Neural cell (in vitro differentiated cells): ENCODE data around the gene LDB2.

Experiments
- EP300 ChIP-seq: fragments of 450-650 bp; conservative IDR thresholded peaks from 2 replicates; pipeline ENCODE4 v1.6.1; 2014; ENCODE audit warnings: antibody characterized with exemption, mild to moderate bottlenecking, moderate library complexity; ENCODE audit not compliant: poor library complexity, severe bottlenecking
- EZH2 ChIP-seq: fragments of 200-600, 300-800 bp; shearing (Covaris generic), sonication (generic); IDR thresholded peaks from 2 replicates; pipeline ENCODE4 v1.6.1; 2014; ENCODE audit warnings: antibody characterized with exemption, low read length, borderline replicate concordance, mild to moderate bottlenecking; ENCODE audit not compliant: insufficient read depth, poor library complexity, severe bottlenecking
- MXI1 ChIP-seq: fragments of 450-650 bp; conservative IDR thresholded peaks from 2 replicates; pipeline ENCODE4 v1.6.1; 2014; ENCODE audit warnings: antibody characterized with exemption, mild to moderate bottlenecking; ENCODE audit not compliant: poor library complexity, severe bottlenecking
- POLR2AphosphoS5 ChIP-seq: IDR thresholded peaks from 2 replicates; pipeline ENCODE4 v1.6.1; 2012
- RAD21 ChIP-seq: fragments of 450-650 bp; conservative IDR thresholded peaks from 2 replicates; pipeline ENCODE4 v1.6.1; 2014; ENCODE audit warnings: antibody characterized with exemption, mild to moderate bottlenecking, moderate library complexity
- SMC3 ChIP-seq: fragments of 450-650 bp; conservative IDR thresholded peaks from 2 replicates; pipeline ENCODE4 v1.6.1; 2014; ENCODE audit warnings: antibody characterized with exemption, mild to moderate bottlenecking, moderate library complexity; ENCODE audit not compliant: poor library complexity
- TAF1 ChIP-seq: IDR thresholded peaks from 2 replicates; pipeline ENCODE4 v1.6.1; 2012; ENCODE audit warnings: low read depth
- TF ChIP-seq, protein P1 (sequence below): IDR thresholded peaks from 2 replicates; pipeline ENCODE4 v1.6.1; 2012; ENCODE audit warnings: borderline replicate concordance
- TF ChIP-seq, protein P2 (sequence below): fragments of 450-650 bp; IDR thresholded peaks from 2 replicates; pipeline ENCODE4 v1.5.1; 2014; ENCODE audit warnings: antibody characterized with exemption, mild to moderate bottlenecking, moderate library complexity; ENCODE audit not compliant: poor library complexity, severe bottlenecking

DNA sequence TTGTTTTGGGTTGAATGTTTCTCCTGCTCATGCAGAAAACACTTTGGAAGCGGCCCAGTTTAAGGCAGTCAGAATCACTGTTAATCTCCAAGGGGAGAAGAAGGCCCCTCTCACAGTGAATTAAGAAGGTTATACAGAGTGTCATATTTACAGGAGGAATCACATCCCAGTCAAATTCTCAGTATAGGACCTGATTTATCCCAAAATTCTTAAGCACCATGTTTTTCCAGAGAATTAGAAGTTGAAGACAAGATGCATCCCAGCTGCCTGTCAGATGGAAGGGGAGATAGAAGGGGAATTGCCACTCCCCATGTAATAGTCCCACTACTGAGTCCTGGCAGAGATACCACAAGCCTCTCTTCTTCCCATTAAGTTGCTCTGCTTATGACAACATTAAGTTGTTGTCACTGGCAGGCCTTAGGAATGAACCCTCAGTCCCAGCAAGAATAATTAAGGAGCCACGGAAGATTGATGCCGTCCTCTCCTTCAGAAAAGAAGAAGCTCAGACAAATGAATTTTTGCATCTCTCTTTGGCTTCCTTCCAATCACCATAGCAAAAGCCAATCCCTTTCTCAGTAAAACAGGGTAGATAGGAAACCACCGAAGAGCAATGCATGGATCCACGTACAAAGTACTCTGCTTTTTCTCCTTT is 138.4 kb downstream of the LDB2 start:
- TF ChIP-seq POLR2AphosphoS5 (no peak), EP300 (no peak), RAD21 (no peak), EZH2 (no peak), SMC3 (no peak), MXI1 (no peak), TAF1 (no peak)
- TF ChIP-seq, protein P1, sequence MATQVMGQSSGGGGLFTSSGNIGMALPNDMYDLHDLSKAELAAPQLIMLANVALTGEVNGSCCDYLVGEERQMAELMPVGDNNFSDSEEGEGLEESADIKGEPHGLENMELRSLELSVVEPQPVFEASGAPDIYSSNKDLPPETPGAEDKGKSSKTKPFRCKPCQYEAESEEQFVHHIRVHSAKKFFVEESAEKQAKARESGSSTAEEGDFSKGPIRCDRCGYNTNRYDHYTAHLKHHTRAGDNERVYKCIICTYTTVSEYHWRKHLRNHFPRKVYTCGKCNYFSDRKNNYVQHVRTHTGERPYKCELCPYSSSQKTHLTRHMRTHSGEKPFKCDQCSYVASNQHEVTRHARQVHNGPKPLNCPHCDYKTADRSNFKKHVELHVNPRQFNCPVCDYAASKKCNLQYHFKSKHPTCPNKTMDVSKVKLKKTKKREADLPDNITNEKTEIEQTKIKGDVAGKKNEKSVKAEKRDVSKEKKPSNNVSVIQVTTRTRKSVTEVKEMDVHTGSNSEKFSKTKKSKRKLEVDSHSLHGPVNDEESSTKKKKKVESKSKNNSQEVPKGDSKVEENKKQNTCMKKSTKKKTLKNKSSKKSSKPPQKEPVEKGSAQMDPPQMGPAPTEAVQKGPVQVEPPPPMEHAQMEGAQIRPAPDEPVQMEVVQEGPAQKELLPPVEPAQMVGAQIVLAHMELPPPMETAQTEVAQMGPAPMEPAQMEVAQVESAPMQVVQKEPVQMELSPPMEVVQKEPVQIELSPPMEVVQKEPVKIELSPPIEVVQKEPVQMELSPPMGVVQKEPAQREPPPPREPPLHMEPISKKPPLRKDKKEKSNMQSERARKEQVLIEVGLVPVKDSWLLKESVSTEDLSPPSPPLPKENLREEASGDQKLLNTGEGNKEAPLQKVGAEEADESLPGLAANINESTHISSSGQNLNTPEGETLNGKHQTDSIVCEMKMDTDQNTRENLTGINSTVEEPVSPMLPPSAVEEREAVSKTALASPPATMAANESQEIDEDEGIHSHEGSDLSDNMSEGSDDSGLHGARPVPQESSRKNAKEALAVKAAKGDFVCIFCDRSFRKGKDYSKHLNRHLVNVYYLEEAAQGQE: no peak
- TF ChIP-seq, protein P2, sequence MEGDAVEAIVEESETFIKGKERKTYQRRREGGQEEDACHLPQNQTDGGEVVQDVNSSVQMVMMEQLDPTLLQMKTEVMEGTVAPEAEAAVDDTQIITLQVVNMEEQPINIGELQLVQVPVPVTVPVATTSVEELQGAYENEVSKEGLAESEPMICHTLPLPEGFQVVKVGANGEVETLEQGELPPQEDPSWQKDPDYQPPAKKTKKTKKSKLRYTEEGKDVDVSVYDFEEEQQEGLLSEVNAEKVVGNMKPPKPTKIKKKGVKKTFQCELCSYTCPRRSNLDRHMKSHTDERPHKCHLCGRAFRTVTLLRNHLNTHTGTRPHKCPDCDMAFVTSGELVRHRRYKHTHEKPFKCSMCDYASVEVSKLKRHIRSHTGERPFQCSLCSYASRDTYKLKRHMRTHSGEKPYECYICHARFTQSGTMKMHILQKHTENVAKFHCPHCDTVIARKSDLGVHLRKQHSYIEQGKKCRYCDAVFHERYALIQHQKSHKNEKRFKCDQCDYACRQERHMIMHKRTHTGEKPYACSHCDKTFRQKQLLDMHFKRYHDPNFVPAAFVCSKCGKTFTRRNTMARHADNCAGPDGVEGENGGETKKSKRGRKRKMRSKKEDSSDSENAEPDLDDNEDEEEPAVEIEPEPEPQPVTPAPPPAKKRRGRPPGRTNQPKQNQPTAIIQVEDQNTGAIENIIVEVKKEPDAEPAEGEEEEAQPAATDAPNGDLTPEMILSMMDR: no peak
